Activated naive CD4-positive, alpha-beta T cell (primary cell): ENCODE measurements around the gene FARSA.
"Not testable (repeated sequence)": the region's sequence is repeated elsewhere in the genome, so short reads cannot be mapped to it uniquely, and the experiment has no call there.

Source experiments
- DNase-seq, 4 experiments: peaks; one replicate each; lab custom pipeline; 2025; lab: John Stamatoyannopoulos, UW

FARSA gene

DNA sequence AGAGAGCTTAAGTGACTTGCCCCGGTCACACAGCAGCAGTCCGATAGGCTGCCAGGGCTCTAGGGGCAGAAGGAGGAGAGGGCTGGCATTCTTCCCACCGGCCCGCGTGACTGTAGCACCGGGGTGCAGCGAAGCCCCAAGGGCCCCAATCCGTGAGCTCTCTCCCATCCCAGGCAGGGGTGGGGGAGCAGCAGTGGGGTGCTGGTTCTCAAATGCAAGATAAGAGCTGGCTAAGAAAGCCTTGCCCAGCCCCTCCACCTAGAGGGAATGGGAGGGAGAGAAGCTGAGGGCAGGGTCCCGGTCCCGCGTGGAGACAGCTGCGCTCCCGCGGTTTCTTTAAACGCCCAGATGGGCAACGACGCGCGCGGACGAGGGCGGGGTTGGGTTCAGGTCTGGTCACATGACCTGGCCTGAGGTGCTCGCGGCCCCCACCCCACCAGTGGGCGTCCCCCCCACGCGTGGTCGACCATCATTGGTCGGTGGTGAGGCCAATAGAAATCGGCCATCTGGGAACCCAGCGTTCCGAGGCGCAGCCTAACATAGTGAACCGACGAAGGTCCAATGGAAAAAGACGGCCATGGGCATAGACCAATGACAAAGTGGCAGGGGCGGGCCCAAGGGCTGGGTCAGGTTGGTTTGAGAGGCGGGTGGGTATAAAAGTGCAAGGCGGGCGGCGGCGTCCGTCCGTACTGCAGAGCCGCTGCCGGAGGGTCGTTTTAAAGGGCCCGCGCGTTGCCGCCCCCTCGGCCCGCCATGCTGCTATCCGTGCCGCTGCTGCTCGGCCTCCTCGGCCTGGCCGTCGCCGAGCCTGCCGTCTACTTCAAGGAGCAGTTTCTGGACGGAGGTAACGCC lies 4.6 kb upstream of the FARSA start, which contains the start of gene CALR:
TSS of gene CALR (plus strand) at position 683 of the 852 bp plus-strand sequence. CDS start at position 754, 71 bp downstream.
- peak; percentile 95 to 99 (median 97) for DNase-seq

DNA sequence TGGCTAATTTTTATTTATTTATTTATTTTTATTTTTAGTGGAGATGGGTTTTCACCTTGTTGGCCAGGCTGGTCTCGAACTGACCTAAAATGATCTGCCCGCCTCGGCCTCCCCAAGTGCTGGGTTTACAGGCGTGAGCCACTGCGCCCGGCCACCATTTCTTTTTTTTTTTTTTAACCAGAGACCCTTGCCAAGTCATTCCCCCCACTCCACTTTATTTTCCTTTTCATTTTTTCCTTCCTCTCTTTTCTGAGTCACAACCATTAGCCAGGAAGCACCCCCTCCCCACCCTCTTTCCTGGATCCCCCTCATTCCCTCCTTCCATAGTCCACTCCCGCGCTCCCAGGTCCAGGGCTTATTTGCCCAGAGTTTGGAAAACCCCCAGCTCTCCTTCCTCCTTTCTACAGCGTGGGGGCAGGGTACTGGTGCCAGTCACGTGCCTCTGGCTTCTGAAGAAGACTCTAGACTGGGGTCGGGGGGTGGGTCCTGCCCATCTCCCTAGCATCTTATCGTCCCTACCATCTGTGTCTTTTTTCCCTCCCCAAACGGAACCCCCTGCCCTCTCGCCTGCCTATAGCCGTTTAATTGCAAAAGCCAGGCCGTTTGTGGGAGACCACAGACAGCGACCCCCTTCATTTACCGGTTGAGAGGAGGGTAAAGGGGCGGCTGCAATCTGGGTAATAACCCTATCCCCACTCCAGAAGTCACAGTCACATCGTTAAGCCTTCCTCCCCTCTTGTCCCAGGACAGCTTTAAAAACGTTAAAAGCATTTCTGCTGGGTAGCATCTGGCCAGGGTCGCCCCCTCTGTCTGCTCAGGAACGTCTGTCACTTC lies 3.8 kb upstream of the FARSA start:
- DNase-seq, result no peak

DNA sequence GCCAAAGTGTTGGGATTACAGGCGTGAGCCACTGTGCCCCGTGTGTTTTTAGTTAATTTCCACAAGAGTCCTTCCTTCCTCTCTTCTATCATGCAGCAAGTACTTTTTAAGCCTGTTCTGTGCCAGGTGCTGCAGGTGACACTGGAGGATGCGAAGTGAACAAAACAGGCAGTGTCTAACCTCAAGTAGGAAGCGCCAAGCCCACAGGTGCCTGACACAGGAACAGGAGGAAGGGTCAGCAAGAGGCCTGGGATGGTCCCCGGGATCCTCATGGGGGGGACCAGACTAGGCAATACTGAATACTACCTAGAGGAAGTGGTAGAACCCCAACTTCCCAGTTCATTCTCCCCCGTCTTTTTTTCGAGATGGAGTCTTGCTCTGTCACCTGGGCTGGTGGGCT lies 3.1 kb upstream of the FARSA start:
- no peak for DNase-seq

DNA sequence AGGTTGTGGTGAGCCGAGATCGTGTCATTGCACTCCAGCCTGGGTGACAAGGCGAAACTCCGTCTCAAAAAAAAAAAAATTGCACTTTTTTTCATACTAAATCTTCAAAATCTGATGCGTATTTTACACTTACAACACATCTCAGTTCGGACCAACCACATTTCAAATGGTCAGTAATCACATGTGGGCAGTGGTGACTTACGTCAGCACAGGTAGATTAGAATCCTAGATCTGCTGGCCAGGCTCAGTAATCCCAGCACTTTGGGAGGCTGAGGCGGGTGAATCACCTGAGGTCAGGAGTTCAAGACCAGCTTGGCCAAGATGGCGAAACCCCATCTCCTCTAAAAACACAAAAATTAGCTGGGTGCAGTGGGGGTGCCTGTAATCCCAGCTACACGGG lies 1.6 kb upstream of the FARSA start:
- DNase-seq, result no peak

DNA sequence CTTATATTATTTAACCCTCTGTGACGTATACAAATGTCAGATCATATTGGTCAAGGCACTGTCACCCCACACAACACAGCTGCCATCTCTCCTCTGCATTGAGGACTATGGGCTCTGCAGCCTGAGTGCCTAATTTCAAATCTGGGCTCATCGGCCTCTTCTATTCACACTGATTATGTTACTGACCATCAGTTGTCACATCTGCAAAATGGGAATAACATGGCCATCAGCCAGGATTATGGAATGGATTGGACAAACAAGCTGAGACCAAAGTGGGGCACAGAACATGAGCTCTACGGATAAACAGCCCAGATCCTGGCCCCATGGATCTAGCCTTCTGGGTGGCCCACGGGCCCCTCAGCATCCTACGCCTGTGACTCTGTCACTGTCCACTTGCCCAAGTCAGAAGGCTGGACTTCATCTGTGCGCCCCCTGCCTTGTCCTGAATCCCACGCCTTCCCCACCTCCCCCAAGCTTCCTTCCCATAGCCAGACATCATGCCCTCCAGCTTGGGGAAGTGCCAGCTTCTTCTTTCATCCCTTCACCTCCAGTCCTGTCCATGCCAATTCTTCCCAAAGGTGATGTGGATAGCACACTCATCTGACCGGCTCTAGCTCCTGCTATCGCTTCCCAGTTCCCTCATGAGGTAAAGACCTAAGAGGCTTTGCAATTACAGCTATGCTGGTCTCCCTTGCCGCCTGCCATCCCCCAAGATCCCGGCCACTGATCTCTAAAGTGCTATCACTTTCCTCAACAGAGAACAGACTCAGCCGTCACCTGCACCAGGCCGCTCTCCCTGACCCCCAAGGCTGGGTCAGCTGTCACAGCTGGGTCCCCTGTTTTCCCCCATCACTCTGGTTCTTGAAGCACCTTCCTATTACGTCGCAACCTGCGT lies 872 bp downstream of the FARSA start:
- no peak for DNase-seq

DNA sequence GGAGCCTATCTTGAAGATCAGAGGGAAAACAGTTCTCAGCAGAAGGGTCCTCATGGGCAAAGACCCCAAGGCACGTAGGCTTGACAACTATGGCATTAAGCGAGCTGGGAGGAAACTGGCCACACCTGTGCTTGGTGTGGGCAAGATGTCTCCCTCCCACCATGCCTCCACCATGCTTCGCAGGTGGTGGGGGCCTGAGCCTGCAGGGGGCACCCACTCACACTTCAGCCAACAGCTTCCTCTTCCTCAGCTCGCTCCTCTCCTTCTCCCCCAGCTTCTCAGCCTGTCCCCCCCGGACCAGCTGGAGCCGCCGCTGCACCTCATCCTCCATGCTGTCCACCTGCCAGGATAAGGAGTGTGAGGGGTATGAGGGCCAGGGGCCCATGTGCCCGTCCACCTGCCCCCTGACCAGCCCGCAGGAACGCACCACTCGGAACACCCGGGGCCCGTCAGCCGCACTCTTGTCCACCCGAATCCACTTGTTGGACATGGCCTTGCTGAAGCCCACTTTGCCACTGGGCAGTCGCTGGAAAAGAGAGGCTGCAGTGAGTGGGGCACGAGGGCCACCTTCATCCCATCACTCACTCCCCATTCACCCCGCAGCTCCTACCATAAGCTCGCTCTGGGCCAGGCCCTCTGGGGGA lies 3.4 kb downstream of the FARSA start:
- no peak for DNase-seq

DNA sequence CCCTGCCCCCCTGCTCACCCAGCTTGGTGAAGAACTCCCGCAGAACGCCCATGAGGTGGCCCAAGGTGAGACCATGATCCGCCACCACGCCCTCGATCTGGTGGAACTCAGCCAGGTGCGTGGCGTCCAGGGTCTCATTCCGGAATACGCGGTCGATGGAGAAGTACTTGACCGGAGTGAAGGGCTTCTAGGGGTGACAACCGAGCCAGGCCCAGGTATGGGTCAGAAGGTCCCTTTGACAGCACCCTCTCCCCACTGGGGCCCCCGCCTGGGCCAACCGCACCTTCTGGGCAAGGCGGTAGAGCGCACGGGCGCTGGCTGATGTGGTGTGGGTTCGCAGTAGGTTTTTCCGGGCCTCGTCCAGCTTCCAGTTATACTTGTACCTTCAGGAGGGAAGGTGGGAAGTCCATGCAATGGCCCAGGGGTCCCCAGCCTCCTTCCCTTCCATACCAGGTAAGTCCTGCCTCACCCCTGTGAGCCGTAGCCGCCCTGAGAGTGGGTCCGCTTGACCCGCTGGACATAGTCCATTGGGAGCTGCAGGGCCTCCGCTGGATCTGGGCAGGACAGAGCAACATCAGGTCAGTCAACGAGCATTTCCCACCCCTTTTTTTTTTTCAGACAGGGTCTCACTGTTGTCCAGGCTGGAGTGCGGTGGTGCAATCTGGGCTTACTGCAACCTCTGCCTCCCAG lies 8.7 kb downstream of the FARSA start:
- no peak for DNase-seq

DNA sequence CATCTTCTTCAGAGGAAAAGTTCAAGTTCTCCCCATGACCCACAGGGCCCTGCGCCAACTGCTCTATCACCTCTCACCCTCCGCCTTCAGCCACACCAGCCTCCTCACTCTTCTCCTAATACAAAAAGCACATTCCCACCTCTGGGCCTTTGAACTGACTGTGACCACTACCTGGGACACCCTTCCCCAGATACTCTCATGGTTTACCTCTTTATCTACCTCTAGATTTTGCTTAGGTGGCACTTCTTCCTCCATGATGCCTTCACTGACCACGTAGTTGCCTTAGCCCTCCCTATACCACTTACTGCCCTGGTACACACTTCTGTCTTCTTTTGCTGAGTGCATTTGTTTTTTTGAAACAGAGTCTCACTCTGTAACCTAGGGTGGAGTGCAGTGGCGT lies 10.6 kb downstream of the FARSA start:
- no peak for DNase-seq

DNA sequence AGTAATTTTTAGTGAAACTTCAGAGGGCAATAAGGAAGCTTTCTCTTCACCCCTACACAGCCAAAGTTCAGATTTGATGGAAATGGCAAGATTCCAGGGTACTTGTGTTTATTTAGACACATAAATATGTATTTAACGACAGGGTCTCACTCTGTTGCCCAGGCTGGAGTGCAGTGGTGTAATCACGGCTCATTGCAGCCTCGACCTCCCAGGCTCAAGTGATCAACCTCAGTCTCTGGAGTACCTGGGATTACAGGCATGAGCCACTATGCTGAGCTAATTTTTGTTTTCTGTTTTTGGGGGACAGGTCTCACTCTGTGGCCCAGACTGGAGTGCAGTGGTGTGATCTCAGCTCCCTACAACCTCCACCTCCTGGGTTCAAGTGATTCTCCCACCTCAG lies 12.5 kb downstream of the FARSA start:
- no peak for DNase-seq

DNA sequence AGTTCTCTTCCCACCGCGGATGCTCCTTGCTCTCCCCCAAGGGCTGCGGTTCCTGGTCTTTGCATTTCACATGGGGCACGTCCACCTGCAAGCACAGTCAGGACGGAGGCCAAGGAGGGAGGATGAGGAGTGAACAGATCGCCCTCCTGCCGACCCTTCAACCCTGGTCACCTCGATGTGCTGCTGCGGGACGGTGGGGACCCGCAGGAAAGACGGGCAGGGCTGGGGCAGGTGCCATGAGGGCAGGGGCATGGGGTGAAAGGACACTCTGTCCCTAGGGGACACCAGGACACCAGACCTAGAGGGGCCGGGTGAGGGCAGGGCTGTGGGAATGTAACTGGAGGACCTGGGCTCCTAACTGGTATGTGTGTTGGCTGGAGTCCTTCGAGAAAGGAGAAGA lies 15.3 kb downstream of the FARSA start:
- DNase-seq, result no peak

DNA sequence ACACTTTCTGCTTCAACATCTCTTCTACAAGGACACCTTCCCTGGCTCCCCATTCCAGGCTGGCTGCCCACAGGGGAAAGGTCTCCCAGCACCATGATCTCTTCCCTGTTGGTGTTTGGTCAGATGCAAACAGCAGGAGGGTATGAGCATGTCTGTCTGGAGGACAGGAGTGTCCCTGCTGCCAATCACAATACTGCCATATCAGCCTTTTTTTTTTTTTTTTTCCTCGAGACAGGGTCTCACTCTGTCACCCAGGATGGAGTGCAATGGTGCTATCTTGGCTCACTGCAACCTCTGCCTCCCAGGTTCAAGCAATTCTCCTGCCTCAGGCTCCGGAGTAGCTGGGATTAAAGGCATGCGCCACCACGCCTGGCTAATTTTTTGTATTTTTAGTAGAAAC lies 17.7 kb downstream of the FARSA start:
- DNase-seq, result not testable (repeated sequence)

DNA sequence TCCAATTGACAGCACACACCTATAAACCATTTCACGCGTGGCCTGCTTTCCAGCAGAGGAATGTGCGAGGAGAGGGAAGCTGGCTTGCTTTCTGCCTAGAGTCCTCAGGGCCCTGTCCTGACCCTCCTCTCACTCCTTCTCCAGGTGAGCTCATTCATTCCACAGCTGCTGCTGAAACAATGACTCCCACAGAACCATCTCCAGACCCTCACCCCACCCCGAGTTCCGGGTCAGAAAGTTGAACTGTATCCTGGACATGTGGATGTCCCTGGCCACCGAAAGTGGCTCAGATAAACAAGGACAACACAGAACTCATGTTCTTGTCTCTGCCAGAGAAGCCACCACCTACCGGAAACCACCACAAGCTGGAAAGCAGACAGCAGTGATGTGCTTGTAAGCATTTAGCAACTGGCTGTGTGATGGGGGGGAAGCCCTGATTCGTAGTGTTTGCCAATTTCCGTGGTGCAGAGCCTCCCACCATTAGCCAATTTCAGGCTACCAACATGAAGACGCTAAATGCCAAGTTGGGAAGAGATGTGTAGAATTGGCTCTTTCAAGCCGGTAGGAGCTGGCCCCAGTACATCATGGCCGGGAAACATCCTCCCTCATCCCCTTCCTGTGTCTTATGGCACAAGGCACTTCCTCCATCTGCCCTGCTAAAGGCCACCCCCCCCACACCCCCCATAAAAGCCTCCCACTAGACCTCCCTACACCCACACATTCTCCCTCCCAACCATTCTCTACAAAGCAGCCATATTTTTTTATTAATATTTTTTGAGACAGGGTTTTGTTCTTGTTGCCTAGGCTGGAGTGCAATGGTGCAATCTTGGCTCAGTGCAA lies 19.4 kb downstream of the FARSA start:
- peak in 2 of 4 experiments; percentile 31 to 58 for DNase-seq

DNA sequence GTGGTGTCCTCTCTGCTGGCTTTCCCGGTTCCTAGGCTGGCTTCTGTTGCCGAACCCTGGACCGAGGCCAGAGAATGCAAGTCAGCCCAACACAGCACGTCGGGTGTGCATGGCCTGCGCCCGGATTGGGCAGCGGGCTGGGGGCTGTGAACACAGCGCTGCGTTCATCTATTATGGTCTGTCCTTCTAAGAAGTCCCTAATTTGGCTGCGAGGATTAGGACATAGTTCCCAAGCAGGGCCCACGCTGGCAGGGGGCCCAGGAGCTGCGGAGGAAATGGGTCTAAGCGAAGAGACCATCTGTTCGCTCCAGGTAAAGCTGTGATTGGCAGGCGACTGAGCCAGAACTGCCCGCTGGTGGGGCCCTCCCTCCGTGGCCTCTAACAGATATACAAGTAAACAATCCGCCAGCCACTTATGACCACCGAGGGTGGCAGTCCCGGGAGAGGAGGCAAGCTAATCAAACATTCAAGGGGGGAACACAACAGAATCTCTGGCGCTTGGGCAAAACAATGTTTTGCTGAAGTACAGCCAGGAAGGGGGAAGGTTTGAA lies 20.4 kb downstream of the FARSA start:
- DNase-seq, result no peak

DNA sequence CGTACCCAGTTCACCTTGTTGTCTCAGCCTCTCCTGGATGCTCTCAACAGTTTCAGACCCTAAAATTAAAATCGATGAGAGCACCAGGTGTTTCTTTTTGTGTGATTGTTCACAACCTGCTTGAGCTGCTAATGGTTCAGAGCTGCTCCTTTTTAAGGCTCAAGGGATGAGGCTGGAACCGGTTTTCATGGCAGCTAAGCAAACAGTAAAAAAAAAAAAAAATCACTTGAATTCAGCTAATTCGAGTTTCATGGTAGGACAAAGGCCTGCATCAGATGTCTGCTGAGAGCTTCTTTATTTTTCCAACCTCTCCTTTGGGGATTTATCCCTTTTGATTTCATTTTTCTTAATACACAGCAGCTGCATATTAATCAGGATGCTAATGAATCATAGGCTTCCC lies 20.9 kb downstream of the FARSA start:
- no peak for DNase-seq

DNA sequence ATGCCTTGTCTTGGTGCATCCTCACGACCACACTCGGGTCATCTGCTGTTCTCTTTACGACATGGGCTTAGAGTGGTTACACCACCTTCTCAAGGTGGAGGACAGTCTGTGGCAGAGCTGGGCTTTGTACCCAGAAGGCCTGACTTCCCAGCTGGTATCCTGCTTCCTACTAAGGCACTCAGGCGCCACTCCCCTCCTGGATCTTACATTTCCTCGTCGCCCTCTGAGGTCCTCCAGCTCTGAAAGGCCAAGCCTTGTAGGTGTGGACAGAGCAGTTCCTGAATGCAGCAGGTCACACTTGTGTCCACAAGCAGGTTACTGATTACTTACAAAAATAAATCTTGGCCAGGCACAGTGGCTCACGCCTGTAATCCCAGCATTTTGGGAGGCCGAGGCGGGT lies 26.3 kb downstream of the FARSA start:
- no peak for DNase-seq

DNA sequence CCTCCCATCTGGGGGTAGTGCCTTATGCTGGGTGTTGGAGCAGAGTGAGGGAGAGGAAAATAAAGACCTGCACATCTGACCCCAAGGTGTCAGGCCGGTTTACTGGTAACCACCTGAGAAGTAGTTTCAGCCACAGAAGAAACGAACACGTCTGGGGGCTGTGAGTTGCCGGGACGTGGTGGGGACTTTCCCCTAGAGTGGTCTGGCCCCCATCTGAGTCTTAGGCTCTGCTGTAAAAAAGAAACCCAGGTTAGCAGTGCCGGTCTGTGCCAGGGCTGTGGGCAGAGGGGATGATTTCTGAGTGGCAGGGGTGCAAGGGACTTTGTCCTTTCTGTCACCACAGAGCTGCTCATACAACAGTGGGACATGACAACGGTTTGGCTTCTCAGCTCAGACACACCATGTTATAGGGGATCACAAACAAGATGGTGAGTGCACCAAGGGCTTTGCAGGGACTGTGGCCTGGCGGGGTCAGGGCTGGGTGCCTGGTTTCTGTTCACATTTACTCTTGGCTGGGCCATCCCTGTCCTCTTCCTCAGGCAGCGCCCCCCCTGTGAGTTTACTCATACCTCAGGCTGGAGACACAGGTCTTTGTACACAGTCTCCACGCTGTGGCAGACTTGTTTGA lies 33.5 kb downstream of the FARSA start:
- DNase-seq, result no peak

DNA sequence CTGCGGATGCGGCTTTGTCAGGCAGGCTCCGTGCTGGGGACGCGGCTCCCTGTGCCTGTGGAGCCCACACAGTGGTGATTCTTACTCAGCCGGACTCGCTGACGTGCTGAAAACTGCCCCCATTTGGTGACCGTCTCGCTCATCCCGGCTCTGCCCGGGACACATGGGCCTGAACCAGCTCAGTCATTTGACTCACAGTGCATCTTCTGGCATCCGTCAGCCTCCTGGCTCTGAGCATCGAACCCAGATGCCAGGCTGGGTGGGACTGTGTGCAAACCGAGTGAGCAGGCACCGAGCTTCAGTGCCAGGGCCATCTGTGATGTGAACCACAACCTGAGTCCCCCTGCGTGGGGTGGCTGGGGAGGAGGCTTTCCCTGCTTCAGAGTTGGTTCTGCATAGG lies 37.1 kb downstream of the FARSA start:
- DNase-seq, result no peak

DNA sequence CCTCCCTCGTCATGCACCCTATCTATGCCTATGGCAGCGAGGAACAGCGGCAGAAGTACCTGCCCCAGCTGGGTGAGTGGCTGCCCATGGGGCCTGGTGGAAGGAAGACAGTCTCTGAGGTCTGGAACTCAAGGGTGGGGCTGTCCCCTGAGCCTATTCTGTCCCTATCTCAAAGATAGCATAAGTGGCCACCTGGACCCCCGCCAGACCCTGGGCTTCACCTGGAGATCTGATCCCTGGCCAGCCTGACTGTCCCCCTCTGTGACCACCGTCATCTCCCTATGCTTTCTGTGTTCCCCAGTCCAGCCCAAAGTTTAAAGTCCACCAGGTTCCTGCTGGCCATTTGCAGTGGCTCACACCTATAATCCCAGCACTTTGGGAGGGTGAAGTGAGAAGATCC lies 39.9 kb downstream of the FARSA start:
- no peak for DNase-seq

DNA sequence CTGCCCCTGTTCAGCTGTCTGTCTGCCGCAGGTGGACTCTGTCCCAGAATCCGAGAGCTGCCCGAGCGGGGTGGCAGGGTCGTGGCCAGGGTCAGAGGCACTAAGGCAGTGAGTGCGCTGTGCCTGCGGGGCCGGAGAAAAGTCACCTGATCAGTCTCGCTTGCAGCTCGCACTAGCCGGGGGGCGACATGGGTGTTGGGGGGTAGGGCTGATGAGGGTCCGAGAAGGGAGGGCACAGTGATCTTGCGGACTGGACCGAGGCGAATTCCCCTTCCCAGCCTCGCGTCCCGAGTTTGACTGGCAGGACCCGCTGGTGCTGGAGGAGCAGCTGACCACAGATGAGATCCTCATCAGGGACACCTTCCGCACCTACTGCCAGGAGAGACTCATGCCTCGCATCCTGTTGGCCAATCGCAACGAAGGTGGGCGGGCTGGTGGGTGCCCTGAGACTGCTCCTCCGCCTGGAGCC lies 41.9 kb downstream of the FARSA start:
- no peak for DNase-seq
